NT2/D1 (cell line): ENCODE data around the gene MIPOL1.

Experiments used
- SUZ12 ChIP-seq: IDR thresholded peaks from 2 replicates; pipeline ENCODE4 v1.6.1; 2011; ENCODE audit not compliant: insufficient read length, insufficient read depth; ENCODE audit errors: extremely low read depth
- YY1 ChIP-seq: IDR thresholded peaks from 2 replicates; pipeline ENCODE4 v1.6.1; 2011; ENCODE audit not compliant: insufficient read length, insufficient read depth
- ZNF274 ChIP-seq: IDR thresholded peaks from 2 replicates; pipeline ENCODE4 v1.6.1; 2011; ENCODE audit warnings: mild to moderate bottlenecking, low read depth, low read length

GRCh38 chr14:37153483-37153882 is 44.3 kb upstream of the MIPOL1 start:
- TF ChIP-seq SUZ12, result no peak
- no peak for TF ChIP-seq YY1
- no peak for TF ChIP-seq ZNF274
